Mucosa of gallbladder (tissue), 1 donor: ENCODE results near the gene STK39. TPM values are rescaled to one million over a fixed set of nuclear protein-coding genes. Genes with fewer than 3 reads are reported as not detected.
A peak's percentile ranks its signal among the peaks of the same experiment; 100 is the strongest.
"Not testable (repeated sequence)": the region's sequence is repeated elsewhere in the genome, so short reads cannot be mapped to it uniquely, and the experiment has no call there.

Experiments
- DNase-seq: peaks from one replicate; pipeline ENCODE4 v3.0.0-alpha.2; 2020; ENCODE audit warnings: low spot score
- total RNA-seq: library from RNA; stranded (reverse); gene quantifications from one replicate; pipeline ENCODE4 v1.2.1, GENCODE V29; 2021
- donor health status: DM: no; HTN: no; CAD: no.

The STK39 gene
- 47.9 TPM for total RNA-seq

GRCh38 chr2:168247341-168248261 is at the start of gene STK39:
STK39 (minus strand) TSS chr2:168247595; CDS start chr2:168247435, 160 bp downstream.
- peak; percentile 65 for DNase-seq

DNA sequence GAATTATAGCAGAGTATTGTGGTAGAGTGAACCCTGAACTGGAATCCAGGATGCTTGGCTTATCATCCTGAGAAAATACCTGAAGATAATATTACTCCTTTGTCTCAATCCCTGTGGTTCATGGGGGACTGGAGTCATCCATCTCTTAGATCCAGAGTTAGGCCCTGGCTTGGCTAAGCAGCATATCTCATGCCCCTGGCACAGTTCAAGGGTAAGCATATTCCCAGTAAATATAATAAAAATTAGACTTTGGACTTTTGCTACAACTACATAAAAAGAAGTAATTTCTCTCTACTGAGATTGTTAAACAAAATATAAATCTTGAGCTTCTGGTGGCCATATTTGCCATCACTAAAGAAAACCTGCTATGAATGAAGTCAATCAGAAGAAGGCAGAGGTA is 47.7 kb upstream of the STK39 start:
- DNase-seq: no peak

DNA sequence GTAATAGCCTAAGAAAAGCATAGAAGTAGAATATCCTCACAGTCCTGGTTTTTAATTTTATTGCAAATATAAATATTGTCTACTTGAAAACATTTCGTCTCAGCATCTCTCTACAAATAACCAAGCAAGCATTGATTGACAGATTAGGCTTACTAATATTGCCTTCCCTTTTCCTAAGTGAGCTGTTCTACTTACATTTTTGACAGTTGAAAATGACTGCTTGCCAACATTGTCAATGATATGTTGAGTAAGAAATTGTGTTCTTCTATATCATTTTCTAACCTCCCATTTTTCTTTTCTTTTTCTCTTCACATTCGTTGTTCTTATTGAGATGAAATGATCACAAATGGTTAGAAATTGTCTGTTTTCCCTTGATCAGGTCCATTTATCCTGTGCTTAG is 47.0 kb upstream of the STK39 start:
- DNase-seq: no peak

GRCh38 chr2:168293766-168294165 is 46.4 kb upstream of the STK39 start:
- no peak for DNase-seq

DNA sequence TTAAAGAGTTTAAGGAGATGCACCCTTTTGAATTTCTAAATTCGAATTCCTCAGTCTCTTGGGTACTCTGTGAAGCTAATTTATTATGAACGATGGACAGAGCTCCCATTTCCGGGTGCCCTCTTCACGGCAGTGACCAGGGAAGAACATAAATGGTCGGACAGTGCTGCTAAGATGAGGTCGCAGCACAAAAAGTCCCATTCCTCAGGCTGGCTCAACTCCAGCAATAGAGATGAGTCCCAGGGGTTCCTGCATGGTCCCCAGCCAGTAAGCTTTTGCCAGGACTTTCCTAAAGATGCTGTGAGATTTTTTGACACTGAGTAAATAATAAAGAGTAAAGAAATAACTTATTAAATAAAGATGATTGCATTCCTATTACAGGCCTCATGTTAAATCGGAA is 43.0 kb upstream of the STK39 start:
- DNase-seq: no peak

DNA sequence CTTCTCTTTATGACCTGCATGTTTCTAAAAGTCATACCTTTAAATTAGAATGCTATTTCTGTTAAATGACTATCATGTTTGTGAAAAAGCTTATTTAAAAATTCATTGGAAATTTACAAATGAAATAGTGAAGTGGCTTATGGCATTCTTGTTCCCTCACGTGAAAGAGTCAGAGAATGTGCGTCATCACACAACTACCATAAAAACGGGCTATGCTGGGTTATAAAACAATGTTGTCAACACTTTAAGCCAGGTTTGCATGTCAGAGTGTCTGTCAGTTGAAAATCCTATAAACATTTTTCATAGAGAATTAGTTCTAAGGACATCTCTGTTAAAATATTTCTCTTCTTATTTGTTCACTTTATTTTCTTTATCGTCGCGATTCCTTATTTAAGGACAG is 42.5 kb upstream of the STK39 start:
- no peak for DNase-seq

- no peak for DNase-seq
These were observed 39.1 kb upstream of the STK39 start for GRCh38 chr2:168286535-168286934.

DNA sequence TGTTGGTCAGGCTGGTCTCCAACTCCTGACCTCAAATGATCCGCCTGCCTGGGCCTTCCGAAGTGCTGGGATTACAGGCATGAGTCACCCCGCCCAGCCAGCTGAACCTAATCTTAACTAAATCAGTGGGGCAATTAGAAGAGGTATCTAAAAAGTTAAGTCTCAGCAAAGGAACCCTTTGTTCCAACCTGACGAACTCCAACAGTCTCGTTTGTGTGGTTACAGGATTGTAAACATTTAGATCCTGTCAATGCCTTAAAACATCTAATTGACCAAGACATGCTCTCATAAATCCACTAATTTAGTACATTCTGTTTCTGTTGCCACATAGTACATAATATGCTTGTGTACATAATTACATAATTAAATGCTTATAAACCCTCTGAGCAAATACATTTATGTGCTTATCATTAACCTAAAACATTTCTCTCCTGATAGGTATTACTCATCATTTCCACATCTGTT is 31.1 kb upstream of the STK39 start:
- no peak for DNase-seq

- DNase-seq: no peak
These were observed 29.9 kb upstream of the STK39 start for GRCh38 chr2:168277276-168277675.

DNA sequence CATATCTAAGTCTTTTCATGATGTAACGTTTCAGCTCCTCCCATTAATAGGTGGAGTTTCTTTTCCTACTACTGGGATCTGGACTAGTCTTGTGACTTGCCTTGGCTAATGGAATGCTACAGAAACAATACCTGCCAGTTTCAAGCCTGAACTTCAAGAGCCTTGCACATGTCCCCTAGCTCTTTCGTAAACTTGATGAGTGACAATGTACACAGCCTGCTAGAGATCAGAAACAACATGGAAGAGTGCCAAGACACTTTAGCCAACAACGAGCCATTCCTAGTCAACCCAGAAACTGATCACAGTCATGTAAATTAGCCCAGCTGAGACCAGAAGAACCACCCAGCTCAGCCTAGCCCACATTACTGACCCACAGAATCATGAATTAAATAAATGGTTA is 24.8 kb upstream of the STK39 start:
- DNase-seq: no peak

- not testable (repeated sequence) for DNase-seq
These were observed 15.5 kb upstream of the STK39 start for GRCh38 chr2:168262926-168263325.

- DNase-seq: peak; percentile 67
These were observed 9.1 kb upstream of the STK39 start for GRCh38 chr2:168256448-168256847.

DNA sequence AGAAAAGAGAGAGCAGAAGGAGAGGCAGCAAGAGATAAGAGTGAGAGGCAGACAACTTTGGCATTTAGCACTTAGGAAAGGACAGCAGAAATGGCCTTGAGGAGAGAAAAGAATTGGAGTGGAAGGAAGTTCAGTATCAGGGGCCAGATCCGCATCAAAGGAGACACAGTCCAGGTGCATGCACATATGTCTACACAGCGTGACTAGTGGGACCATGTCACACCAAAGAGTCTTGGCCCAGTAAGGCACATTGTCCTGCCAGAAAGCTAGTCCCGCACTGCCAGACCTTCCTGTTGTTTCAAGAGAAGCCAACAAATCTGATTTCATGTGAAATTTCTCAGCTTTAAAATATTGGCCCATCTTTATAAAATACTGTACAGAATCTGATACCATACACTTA is 8.5 kb upstream of the STK39 start:
- no peak for DNase-seq

- DNase-seq: no peak
These were observed 7.7 kb upstream of the STK39 start for GRCh38 chr2:168255103-168255502.

GRCh38 chr2:168254158-168254935 is 7.0 kb upstream of the STK39 start:
- no peak for DNase-seq

- no peak for DNase-seq
These were observed 6.0 kb upstream of the STK39 start for GRCh38 chr2:168253379-168253778.

DNA sequence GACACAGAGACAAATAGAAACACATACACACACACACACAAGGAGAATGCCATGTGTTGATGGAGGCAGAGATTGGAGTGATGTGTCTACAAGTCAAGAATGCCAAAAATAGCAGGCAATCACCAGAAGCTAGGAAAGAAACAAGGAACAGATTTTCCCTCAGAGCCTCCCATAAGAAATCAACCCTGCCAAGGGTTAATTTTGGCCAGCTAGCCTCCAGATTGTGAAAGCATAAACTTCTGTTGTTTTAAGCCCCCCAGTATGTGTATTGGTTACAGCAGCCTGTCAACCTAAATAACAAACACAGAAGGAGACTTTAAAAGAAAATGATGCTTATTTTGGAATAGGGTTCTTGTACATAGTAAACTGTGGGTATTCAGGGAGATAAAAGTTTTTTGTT is 5.6 kb upstream of the STK39 start:
- DNase-seq: no peak

- peak; percentile 64 for DNase-seq
These were observed 683 bp downstream of the STK39 start for GRCh38 chr2:168246483-168247340.

DNA sequence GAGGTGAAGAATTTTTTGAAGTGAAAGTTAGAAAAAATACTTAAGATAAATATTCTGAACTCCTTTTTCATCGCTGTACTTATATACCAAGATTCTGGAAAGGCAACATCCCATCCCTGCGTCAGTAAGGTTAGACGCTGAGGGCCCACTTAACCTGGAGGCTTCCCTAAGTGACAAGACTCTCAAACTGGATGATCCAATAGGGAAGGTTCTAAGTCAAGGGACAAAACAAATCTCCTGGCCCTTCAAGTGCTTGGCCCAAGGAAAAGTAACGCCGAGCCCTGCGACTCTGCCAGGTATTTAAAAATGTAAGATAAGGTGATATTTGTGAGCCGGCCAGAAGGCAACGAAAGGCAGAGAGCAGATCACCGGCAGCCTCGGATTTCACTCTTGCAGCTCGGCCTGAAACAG is 1.3 kb downstream of the STK39 start:
- DNase-seq: no peak

- no peak for DNase-seq
These were observed 2.1 kb downstream of the STK39 start for GRCh38 chr2:168245074-168245825.

GRCh38 chr2:168244318-168244717 is 3.1 kb downstream of the STK39 start:
- peak; percentile 34 for DNase-seq
